GM12864 (cell line): Measurements from ENCODE around the gene SPDL1.

Source experiments
- DNase-seq: peaks from one replicate; pipeline ENCODE4 v3.0.0-alpha.2; 2011; ENCODE audit warnings: low read depth
- H3K4me3 ChIP-seq: 2 replicates; pipeline ENCODE4 v1.5.1; 2011; ENCODE audit warnings: mild to moderate bottlenecking, low read depth, low read length, control low read depth
- CTCF ChIP-seq: IDR thresholded peaks from 2 replicates; pipeline ENCODE4 v1.5.1; 2011; ENCODE audit warnings: low read depth, mild to moderate bottlenecking, moderate library complexity, low read length, control low read depth, inconsistent platforms; ENCODE audit errors: missing control alignments

Gene SPDL1

GRCh38 chr5:169648725-169649310 is 65.2 kb downstream of the SPDL1 start:
- TF ChIP-seq CTCF, result no peak
- H3K4me3 ChIP-seq, result no peak overlapping the region
- no peak for DNase-seq

GRCh38 chr5:169649486-169649885 is 65.9 kb downstream of the SPDL1 start:
- no peak for DNase-seq
- no peak for TF ChIP-seq CTCF
- H3K4me3 ChIP-seq, result no peak overlapping the region

- DNase-seq, result peak; percentile 68
- no peak for TF ChIP-seq CTCF
- peak overlapping the region; percentile 38 for H3K4me3 ChIP-seq
Observed at GRCh38 chr5:169650701-169651331, 67.2 kb downstream of the SPDL1 start.

GRCh38 chr5:169651526-169651925 is 68.0 kb downstream of the SPDL1 start:
- TF ChIP-seq CTCF, result no peak
- DNase-seq, result no peak
- H3K4me3 ChIP-seq, result peak overlapping the region; percentile 7; the same call in 1 of the 2 replicates

- no peak for DNase-seq
- no peak for TF ChIP-seq CTCF
- no peak overlapping the region for H3K4me3 ChIP-seq
Observed at GRCh38 chr5:169652057-169652456, 68.5 kb downstream of the SPDL1 start.

- H3K4me3 ChIP-seq, result no peak overlapping the region
- TF ChIP-seq CTCF, result no peak
- DNase-seq, result no peak
Observed at GRCh38 chr5:169653091-169653490, 69.5 kb downstream of the SPDL1 start.
